GM12878 (cell line): ENCODE measurements around the gene PRPSAP1. TPM values are rescaled to one million over a fixed set of nuclear protein-coding genes. Genes with fewer than 3 reads are reported as not detected.
"Not testable (repeated sequence)": the region's sequence is repeated elsewhere in the genome, so short reads cannot be mapped to it uniquely, and the experiment has no call there.

ENCODE experiments used
- ATAC-seq: fragments of 200-7000 bp; cut with Tn5 transposase; 3 replicates; pipeline ENCODE4 v1.9.1; 2020; ENCODE audit warnings: mild to moderate bottlenecking, moderate library complexity
- BruUV-seq: library from RNA; stranded (reverse); fragments of 400-500 nt; replicated peaks from 2 replicates; lab custom pipeline; 2021; lab: Mats Ljungman, UMichigan
- CTCF ChIA-PET: fragments of 300-600 bp; sonication (Branson Sonifier 250); formaldehyde crosslinking; extraction: SDS; loops from one replicate; lab custom pipeline; 2021; ENCODE audit warnings: inconsistent platforms; lab: Yijun Ruan, JAX
- POLR2A ChIA-PET: fragments of 350-600 bp; formaldehyde crosslinking; extraction: SDS; loops from one replicate; lab custom pipeline; 2021; ENCODE audit warnings: inconsistent platforms; lab: Charles Lee
- RAD21 ChIA-PET: fragments of 300-600 bp; sonication (Branson Sonifier 250); formaldehyde crosslinking; loops from one replicate; lab custom pipeline; 2023; ENCODE audit warnings: antibody characterized with exemption; ENCODE audit not compliant: unreplicated experiment; lab: Charles Lee
- SMC1A ChIA-PET: fragments of 300-600 bp; sonication (Branson Sonifier 250); formaldehyde crosslinking; loops from one replicate; lab custom pipeline; 2023; ENCODE audit not compliant: unreplicated experiment, uncharacterized antibody; lab: Charles Lee
- DNase-seq: peaks from one replicate; pipeline ENCODE4 v3.0.0-alpha.2; 2011; ENCODE audit warnings: low read depth, low spot score
- FAIRE-seq: peaks from 3 replicates; lab custom pipeline; 2011; peaks lifted over from hg19 to GRCh38; lab: Jason Lieb, UNC
- H2AFZ ChIP-seq: 2 replicates; pipeline ENCODE4 v1.6.0; 2011; ENCODE audit warnings: low read depth, low read length, control low read depth; ENCODE audit not compliant: control insufficient read depth
- H3K27ac ChIP-seq: 2 replicates; pipeline ENCODE4 v1.5.1; 2011; ENCODE audit warnings: control low read depth; ENCODE audit not compliant: control insufficient read depth, insufficient read depth
- H3K27me3 ChIP-seq, 2 experiments: replicated peaks in 1 of 2; 2 replicates each; pipeline versions ENCODE4 v1.6.0 to v1.6.1; 2011; ENCODE audit warnings: low read length in 1 of 2; ENCODE audit not compliant: control insufficient read depth in 2 of 2, insufficient read depth in 2 of 2
- H3K36me3 ChIP-seq, 2 experiments: 2 replicates each; pipeline ENCODE4 v1.5.1; 2011; ENCODE audit warnings: low read length in 1 of 2; ENCODE audit not compliant: control insufficient read depth in 2 of 2, insufficient read depth in 2 of 2
- H3K4me1 ChIP-seq: 2 replicates; pipeline ENCODE4 v1.6.1; 2011; ENCODE audit warnings: mild to moderate bottlenecking, low read length, moderate library complexity, mixed read lengths; ENCODE audit not compliant: control insufficient read depth, insufficient read depth
- H3K4me2 ChIP-seq: 2 replicates; pipeline ENCODE4 v1.6.0; 2011; ENCODE audit warnings: control low read depth; ENCODE audit not compliant: control insufficient read depth, insufficient read depth
- H3K4me3 ChIP-seq: fragments of 200-600 bp; sonication (generic); 2 replicates; pipeline ENCODE4 v1.5.1; 2016
- H3K79me2 ChIP-seq: 2 replicates; pipeline ENCODE4 v1.6.0; 2011; ENCODE audit warnings: low read length; ENCODE audit not compliant: control insufficient read depth, insufficient read depth
- H3K9ac ChIP-seq: 2 replicates; pipeline ENCODE4 v1.8.0; 2011; ENCODE audit warnings: low read length, control low read depth, mixed read lengths; ENCODE audit not compliant: control insufficient read depth, insufficient read depth
- H3K9me3 ChIP-seq: replicated peaks from 3 replicates; pipeline ENCODE4 v1.5.1; 2011; ENCODE audit warnings: mild to moderate bottlenecking, low read length; ENCODE audit not compliant: control insufficient read depth, insufficient read depth
- H4K20me1 ChIP-seq: 2 replicates; pipeline ENCODE4 v1.6.0; 2011; ENCODE audit not compliant: control insufficient read depth, insufficient read depth
- BHLHE40 ChIP-seq, 2 experiments: fragments of 450-650 bp in 1 of 2; IDR thresholded peaks; 2 replicates each; pipeline ENCODE4 v1.6.1; 2011 to 2017; ENCODE audit warnings: low read depth in 2 of 2, borderline replicate concordance in 1 of 2, improper control_type of control experiment in 1 of 2, low read length in 1 of 2, mild to moderate bottlenecking in 1 of 2
- CREM ChIP-seq: IDR thresholded peaks from 2 replicates; pipeline ENCODE4 v1.6.1; 2014; ENCODE audit warnings: antibody characterized with exemption, low read depth
- EP300 ChIP-seq, 2 experiments: fragments of 150-350 bp in 1 of 2; IDR thresholded peaks; 2 replicates each; pipeline ENCODE4 v1.6.1; 2011 to 2012; ENCODE audit warnings: low read depth in 2 of 2, low read length in 2 of 2, borderline replicate concordance in 1 of 2, improper control_type of control experiment in 1 of 2, inconsistent platforms in 1 of 2; ENCODE audit not compliant: control insufficient read depth in 1 of 2
- HDAC6 ChIP-seq: fragments of 200-600 bp; sonication (generic); IDR thresholded peaks from one replicate; pipeline ENCODE4 v1.8.0; 2017; ENCODE audit warnings: antibody characterized with exemption; ENCODE audit not compliant: unreplicated experiment
- IKZF2 ChIP-seq, 2 experiments: fragments of 450-650 bp; IDR thresholded peaks; 2 replicates each; pipeline ENCODE4 v1.6.1; 2017; ENCODE audit warnings: mild to moderate bottlenecking in 2 of 2, moderate library complexity in 2 of 2
- MEF2B ChIP-seq: fragments of 450-650 bp; IDR thresholded peaks from 2 replicates; pipeline ENCODE4 v1.6.1; 2018; ENCODE audit warnings: mild to moderate bottlenecking, moderate library complexity; ENCODE audit not compliant: partially characterized antibody, poor library complexity, severe bottlenecking
- NBN ChIP-seq: fragments of 450-650 bp; IDR thresholded peaks from 2 replicates; pipeline ENCODE4 v1.6.1; 2016
- NR2F1 ChIP-seq: fragments of 450-650 bp; conservative IDR thresholded peaks from 2 replicates; pipeline ENCODE4 v1.6.1; 2017; ENCODE audit warnings: mild to moderate bottlenecking
- RAD51 ChIP-seq: fragments of 450-650 bp; IDR thresholded peaks from 2 replicates; pipeline ENCODE4 v1.6.1; 2016; ENCODE audit warnings: moderate library complexity, mild to moderate bottlenecking, inconsistent platforms
- TARDBP ChIP-seq: IDR thresholded peaks from 2 replicates; pipeline ENCODE4 v1.6.1; 2016; ENCODE audit warnings: borderline replicate concordance
- WGBS: methylation state at CpG from one replicate; pipeline ENCODE4 v1.1.6; 2016; ENCODE audit warnings: low lambda C conversion rate; ENCODE audit not compliant: insufficient replicate concordance, insufficient coverage; ENCODE audit errors: missing lambda C conversion rate; 5-methylcytosine and 5-hydroxymethylcytosine counted together
- in situ Hi-C: fragments of 300-500 bp; cut with MboI; formaldehyde crosslinking; loops from 9 replicates; pipeline ENCODE4 v1.14.3; 2018; ENCODE audit warnings: mixed read lengths
- intact Hi-C: fragments of 100-400 bp; cut with micrococcal nuclease; formaldehyde crosslinking; loops from one replicate; pipeline ENCODE4 v1.14.2; 2022; ENCODE audit not compliant: unreplicated experiment
- polyA plus RNA-seq, 11 experiments: library from polyadenylated mRNA; depleted of rRNA in 4 of 11; unstranded in 6 of 11; stranded (reverse) in 5 of 11; fragments of >200 nt; fragmentation: Nextera tagmentation in 4 of 11; fragmentation: Illumina TruSeq in 1 of 11; extraction: Ambion mirVana in 4 of 11; extraction: Trizol in 1 of 11; gene quantifications; 1 replicate in 1 of 11; 2 replicates in 10 of 11; pipeline versions ENCODE4 v1.2.1 to v1.2.3, GENCODE V29; 2011 to 2016; ENCODE audit warnings: inconsistent platforms in 2 of 11, missing spikeins in 2 of 11, low read depth in 1 of 11
- total RNA-seq, 4 experiments: library from RNA; depleted of rRNA in 3 of 4; stranded (reverse); fragments of >200 nt in 3 of 4; fragmentation: Illumina TruSeq in 1 of 4; extraction: Trizol in 1 of 4; gene quantifications; 2 replicates each; pipeline versions ENCODE4 v1.2.1 to v1.2.3, GENCODE V29; 2013 to 2021
- TF ChIP-seq, protein P1 (sequence below): fragments of 450-650 bp; IDR thresholded peaks from 2 replicates; pipeline ENCODE4 v1.6.1; 2016; ENCODE audit warnings: mild to moderate bottlenecking
- TF ChIP-seq, protein P2 (sequence below): fragments of 450-650 bp; IDR thresholded peaks from 2 replicates; pipeline ENCODE4 v1.6.1; 2017; ENCODE audit warnings: low read depth, mild to moderate bottlenecking, moderate library complexity

Gene PRPSAP1
- total and polyA plus RNA-seq, 10 of the 15 experiments (the other 5 are each of a cell fraction or from before 2014, with no cell fraction given) = 15.8 to 84.2 (median 44.2) TPM

DNA sequence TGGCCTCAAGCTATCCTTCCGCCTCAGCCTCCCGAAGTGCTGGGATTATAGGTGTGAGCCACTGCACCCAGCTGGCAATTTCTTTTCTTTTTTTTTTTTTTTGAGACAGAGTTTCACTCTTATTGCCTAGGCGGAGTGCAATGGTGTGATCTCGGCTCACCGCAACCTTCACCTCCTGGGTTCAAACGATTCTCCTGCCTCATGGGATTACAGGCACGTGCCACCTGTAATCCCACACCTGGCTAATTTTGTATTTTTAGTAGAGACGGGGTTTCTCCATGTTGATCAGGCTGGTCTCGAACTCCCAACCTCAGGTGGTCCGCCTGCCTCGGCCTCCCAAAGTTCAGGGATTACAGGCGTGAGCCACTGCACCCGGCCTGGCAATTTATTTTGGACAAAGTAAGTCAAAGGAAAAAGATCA, 86.1 kb downstream of the PRPSAP1 start:
- peak overlapping the region; percentile 93 for H3K9ac ChIP-seq
- FAIRE-seq, H3K36me3 ChIP-seq, DNase-seq, H4K20me1 ChIP-seq, H3K9me3 ChIP-seq, H3K27me3 ChIP-seq, H2AFZ ChIP-seq, ATAC-seq, BruUV-seq: not testable (repeated sequence)
- in situ Hi-C loops (loop anchor here (25.0 kb wide), 2 partner anchors 1195 to 1895 kb away; partner anchors contain the start of gene SYNGR2), intact Hi-C loops (loop anchor here (5.0 to 10.0 kb wide), 2 partner anchors 35 to 483 kb away; partner anchors contain the start of gene UNK)
- POLR2A ChIA-PET = interaction anchor here (0.6 to 17.9 kb wide), 5 partner anchors 19 to 331 kb away, joined by 3 to 427 read pairs (median 9); partner anchors contain the start of gene RNF157
- H3K4me1 ChIP-seq = peaks cover 49% of the 10 kb centered on the region
- peak overlapping the region; percentile 99 for H3K27ac ChIP-seq
- H3K4me2 ChIP-seq = peak overlapping the region; percentile 99
- SMC1A ChIA-PET = interaction anchor here (0.9 to 10.2 kb wide), 11 partner anchors 11 to 146 kb away, joined by 3 to 152 read pairs (median 14); no protein-coding TSS in a partner anchor
- TF ChIP-seq BHLHE40 (IDR thresholded peaks at IDR 0.05; ENCODE audit: borderline replicate concordance in 1 of 2, low read depth in 2 of 2, low read length in 1 of 2) = peak; percentile 84 to 96
- 0 out of 2 replicates have a peak, but pooled peaks have one; percentile 37 for TF ChIP-seq TARDBP
- peak; percentile 52 for TF ChIP-seq RAD51
- TF ChIP-seq, protein P1, sequence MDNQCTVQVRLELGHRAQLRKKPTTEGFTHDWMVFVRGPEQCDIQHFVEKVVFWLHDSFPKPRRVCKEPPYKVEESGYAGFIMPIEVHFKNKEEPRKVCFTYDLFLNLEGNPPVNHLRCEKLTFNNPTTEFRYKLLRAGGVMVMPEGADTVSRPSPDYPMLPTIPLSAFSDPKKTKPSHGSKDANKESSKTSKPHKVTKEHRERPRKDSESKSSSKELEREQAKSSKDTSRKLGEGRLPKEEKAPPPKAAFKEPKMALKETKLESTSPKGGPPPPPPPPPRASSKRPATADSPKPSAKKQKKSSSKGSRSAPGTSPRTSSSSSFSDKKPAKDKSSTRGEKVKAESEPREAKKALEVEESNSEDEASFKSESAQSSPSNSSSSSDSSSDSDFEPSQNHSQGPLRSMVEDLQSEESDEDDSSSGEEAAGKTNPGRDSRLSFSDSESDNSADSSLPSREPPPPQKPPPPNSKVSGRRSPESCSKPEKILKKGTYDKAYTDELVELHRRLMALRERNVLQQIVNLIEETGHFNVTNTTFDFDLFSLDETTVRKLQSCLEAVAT = 0 out of 2 replicates have a peak, but pooled peaks have one; percentile 76
- peak; percentile 48 for TF ChIP-seq HDAC6
- TF ChIP-seq, protein P2, sequence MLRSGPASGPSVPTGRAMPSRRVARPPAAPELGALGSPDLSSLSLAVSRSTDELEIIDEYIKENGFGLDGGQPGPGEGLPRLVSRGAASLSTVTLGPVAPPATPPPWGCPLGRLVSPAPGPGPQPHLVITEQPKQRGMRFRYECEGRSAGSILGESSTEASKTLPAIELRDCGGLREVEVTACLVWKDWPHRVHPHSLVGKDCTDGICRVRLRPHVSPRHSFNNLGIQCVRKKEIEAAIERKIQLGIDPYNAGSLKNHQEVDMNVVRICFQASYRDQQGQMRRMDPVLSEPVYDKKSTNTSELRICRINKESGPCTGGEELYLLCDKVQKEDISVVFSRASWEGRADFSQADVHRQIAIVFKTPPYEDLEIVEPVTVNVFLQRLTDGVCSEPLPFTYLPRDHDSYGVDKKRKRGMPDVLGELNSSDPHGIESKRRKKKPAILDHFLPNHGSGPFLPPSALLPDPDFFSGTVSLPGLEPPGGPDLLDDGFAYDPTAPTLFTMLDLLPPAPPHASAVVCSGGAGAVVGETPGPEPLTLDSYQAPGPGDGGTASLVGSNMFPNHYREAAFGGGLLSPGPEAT = 0 out of 2 replicates have a peak, but pooled peaks have one; percentile 63
- TF ChIP-seq NR2F1 = peak; percentile 54
- 0 out of 4 replicates have a peak, but pooled peaks of 1 of the 2 experiments have one; percentile 18 for TF ChIP-seq EP300 (IDR thresholded peaks at IDR 0.05; ENCODE audit: borderline replicate concordance in 1 of 2, control insufficient read depth in 1 of 2, low read depth in 2 of 2, low read length in 2 of 2)
- peak; percentile 62; the same call in 1 of the 2 replicates for TF ChIP-seq NBN
- TF ChIP-seq IKZF2 (IDR thresholded peaks at IDR 0.05) = peak in 1 of 2 experiments; percentile 59; a peak in 1 of 4 replicates
- 0 out of 2 replicates have a peak, but pooled peaks have one; percentile 12 for TF ChIP-seq CREM
- TF ChIP-seq MEF2B = peak; percentile 77
- CTCF ChIA-PET = interaction anchor here (1.0 to 10.6 kb wide), 6 partner anchors 12 to 144 kb away, joined by 3 to 160 read pairs (median 8); no protein-coding TSS in a partner anchor
- 0% methylated on average over 13 of the region's 13 CpGs for WGBS
- H3K79me2 ChIP-seq = peaks cover 71% of the 10 kb centered on the region
- H3K4me3 ChIP-seq = peak overlapping the region; percentile 84
- RAD21 ChIA-PET = interaction anchor here (0.6 to 18.5 kb wide), 10 partner anchors 8 to 144 kb away, joined by 3 to 419 read pairs (median 8); no protein-coding TSS in a partner anchor
